Thyroid gland (tissue), 4 donors: ENCODE measurements around the gene H2BK1.

Experiments used
- POLR2A ChIP-seq, 2 donors: fragments of 450-650 bp; IDR thresholded peaks; one replicate each; pipeline ENCODE4 v1.6.1; 2017; ENCODE audit warnings: antibody characterized with exemption in 2 of 2, mild to moderate bottlenecking in 2 of 2, moderate library complexity in 1 of 2
- TF ChIP-seq, protein P1 (sequence below), 6 experiments: fragments of 200-600 bp in 3 of 6; fragments of 450-650 bp in 3 of 6; sonication (generic) in 3 of 6; IDR thresholded peaks; one replicate each; pipeline ENCODE4 v1.5.1; 2016 to 2019; ENCODE audit warnings: antibody characterized with exemption in 6 of 6, mild to moderate bottlenecking in 2 of 6, inconsistent platforms in 1 of 6, moderate library complexity in 1 of 6

- TF ChIP-seq POLR2A (IDR thresholded peaks at IDR 0.05) = no peak
- TF ChIP-seq, protein P1, sequence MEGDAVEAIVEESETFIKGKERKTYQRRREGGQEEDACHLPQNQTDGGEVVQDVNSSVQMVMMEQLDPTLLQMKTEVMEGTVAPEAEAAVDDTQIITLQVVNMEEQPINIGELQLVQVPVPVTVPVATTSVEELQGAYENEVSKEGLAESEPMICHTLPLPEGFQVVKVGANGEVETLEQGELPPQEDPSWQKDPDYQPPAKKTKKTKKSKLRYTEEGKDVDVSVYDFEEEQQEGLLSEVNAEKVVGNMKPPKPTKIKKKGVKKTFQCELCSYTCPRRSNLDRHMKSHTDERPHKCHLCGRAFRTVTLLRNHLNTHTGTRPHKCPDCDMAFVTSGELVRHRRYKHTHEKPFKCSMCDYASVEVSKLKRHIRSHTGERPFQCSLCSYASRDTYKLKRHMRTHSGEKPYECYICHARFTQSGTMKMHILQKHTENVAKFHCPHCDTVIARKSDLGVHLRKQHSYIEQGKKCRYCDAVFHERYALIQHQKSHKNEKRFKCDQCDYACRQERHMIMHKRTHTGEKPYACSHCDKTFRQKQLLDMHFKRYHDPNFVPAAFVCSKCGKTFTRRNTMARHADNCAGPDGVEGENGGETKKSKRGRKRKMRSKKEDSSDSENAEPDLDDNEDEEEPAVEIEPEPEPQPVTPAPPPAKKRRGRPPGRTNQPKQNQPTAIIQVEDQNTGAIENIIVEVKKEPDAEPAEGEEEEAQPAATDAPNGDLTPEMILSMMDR (IDR thresholded peaks at IDR 0.05) = peak; percentile 1 to 100 (median 100)
Observed at GRCh38 chr7:151172273-151173141, 37.8 kb downstream of the H2BK1 start.
